SK-N-SH treated with all-trans-retinoic acid at 6 μM for 48 hours (cell line): ENCODE measurements around the gene MFNG.

Experiments used
- ATAC-seq: fragments of 200-7000 bp; cut with Tn5 transposase; 3 replicates; pipeline ENCODE4 v1.9.1; 2020; ENCODE audit warnings: mild to moderate bottlenecking, moderate library complexity
- BACH2 ChIP-seq: fragments of 250-450 bp; sonication (Bioruptor Pico); IDR thresholded peaks from 2 replicates; pipeline ENCODE4 v1.9.0; 2021; ENCODE audit warnings: mild to moderate bottlenecking, borderline replicate concordance
- CREB5 ChIP-seq: fragments of 250-450 bp; sonication (Bioruptor Pico); IDR thresholded peaks from 2 replicates; pipeline ENCODE4 v1.5.1; 2020; ENCODE audit warnings: low read depth, mild to moderate bottlenecking, moderate library complexity
- CSDC2 ChIP-seq: fragments of 250-450 bp; sonication (Bioruptor Pico); IDR thresholded peaks from 2 replicates; pipeline ENCODE4 v1.5.0; 2020; ENCODE audit warnings: mild to moderate bottlenecking, moderate library complexity
- CSRNP3 ChIP-seq: fragments of 250-450 bp; sonication (Bioruptor Pico); IDR thresholded peaks from 2 replicates; pipeline ENCODE4 v1.5.1; 2021; ENCODE audit warnings: mild to moderate bottlenecking, moderate library complexity
- ESRRG ChIP-seq: fragments of 250-450 bp; sonication (Bioruptor Pico); IDR thresholded peaks from 2 replicates; pipeline ENCODE4 v1.6.1; 2021; ENCODE audit warnings: mild to moderate bottlenecking
- GLIS3 ChIP-seq: fragments of 250-450 bp; sonication (Bioruptor Pico); IDR thresholded peaks from 2 replicates; pipeline ENCODE4 v1.5.0; 2020; ENCODE audit warnings: mild to moderate bottlenecking, moderate library complexity
- ISL1 ChIP-seq: fragments of 250-450 bp; sonication (Bioruptor Pico); IDR thresholded peaks from 2 replicates; pipeline ENCODE4 v2.1.2; 2022; ENCODE audit warnings: mild to moderate bottlenecking, moderate library complexity
- OSR1 ChIP-seq: fragments of 250-450 bp; sonication (Bioruptor Pico); IDR thresholded peaks from 2 replicates; pipeline ENCODE4 v1.8.0; 2022; ENCODE audit warnings: moderate library complexity, mild to moderate bottlenecking, inconsistent platforms
- PATZ1 ChIP-seq: fragments of 250-450 bp; sonication (Bioruptor Pico); IDR thresholded peaks from 2 replicates; pipeline ENCODE4 v1.8.0; 2020; ENCODE audit warnings: mild to moderate bottlenecking, moderate library complexity, borderline replicate concordance
- RARB ChIP-seq: fragments of 250-450 bp; sonication (Bioruptor Pico); IDR thresholded peaks from 2 replicates; pipeline ENCODE4 v1.8.0; 2021; ENCODE audit warnings: mild to moderate bottlenecking, moderate library complexity
- SNAI2 ChIP-seq: fragments of 250-450 bp; sonication (Bioruptor Pico); IDR thresholded peaks from 2 replicates; pipeline ENCODE4 v1.5.0; 2020; ENCODE audit warnings: mild to moderate bottlenecking, moderate library complexity
- TCF4 ChIP-seq: fragments of 250-450 bp; sonication (Bioruptor Pico); IDR thresholded peaks from 2 replicates; pipeline ENCODE4 v1.8.0; 2021; ENCODE audit warnings: mild to moderate bottlenecking, moderate library complexity, borderline replicate concordance
- TOX ChIP-seq: fragments of 250-450 bp; sonication (Bioruptor Pico); IDR thresholded peaks from 2 replicates; pipeline ENCODE4 v1.8.0; 2021; ENCODE audit warnings: mild to moderate bottlenecking, moderate library complexity, borderline replicate concordance
- ZC3H10 ChIP-seq: fragments of 250-450 bp; sonication (Bioruptor Pico); IDR thresholded peaks from 2 replicates; pipeline ENCODE4 v1.5.1; 2021; ENCODE audit warnings: mild to moderate bottlenecking, moderate library complexity
- ZFP3 ChIP-seq: fragments of 250-450 bp; sonication (Bioruptor Pico); IDR thresholded peaks from 2 replicates; pipeline ENCODE4 v1.5.0; 2020; ENCODE audit warnings: mild to moderate bottlenecking, moderate library complexity
- ZFP30 ChIP-seq: fragments of 450-650 bp; formaldehyde crosslinking; IDR thresholded peaks from 2 replicates; pipeline ENCODE4 v1.5.0; 2022; ENCODE audit warnings: mild to moderate bottlenecking, moderate library complexity
- ZNF565 ChIP-seq: fragments of 450-650 bp; formaldehyde crosslinking; conservative IDR thresholded peaks from 2 replicates; pipeline ENCODE4 v1.5.0; 2020; ENCODE audit warnings: low read depth, mild to moderate bottlenecking, moderate library complexity
- ZNF8 ChIP-seq: fragments of 450-650 bp; formaldehyde crosslinking; IDR thresholded peaks from 2 replicates; pipeline ENCODE4 v1.5.0; 2020; ENCODE audit warnings: mild to moderate bottlenecking, moderate library complexity
- TF ChIP-seq, protein P1 (sequence below): fragments of 250-450 bp; sonication (Bioruptor Pico); IDR thresholded peaks from 2 replicates; pipeline ENCODE4 v1.8.0; 2021; ENCODE audit warnings: low read depth, mild to moderate bottlenecking, moderate library complexity, borderline replicate concordance
- TF ChIP-seq, protein P2 (sequence below): fragments of 250-450 bp; sonication (Bioruptor Pico); IDR thresholded peaks from 2 replicates; pipeline ENCODE4 v1.5.0; 2020; ENCODE audit warnings: mild to moderate bottlenecking, moderate library complexity

The MFNG gene

GRCh38 chr22:37462436-37462835 is 23.7 kb downstream of the MFNG start (continued):
- TF ChIP-seq CREB5 (no peak), OSR1 (CRISPR knock-in tag) (no peak), SNAI2 (CRISPR knock-in tag) (no peak), PATZ1 (no peak), ZNF8 (CRISPR knock-in tag) (no peak), ZNF565 (CRISPR knock-in tag) (no peak), ZFP30 (CRISPR knock-in tag) (no peak)

GRCh38 chr22:37461961-37462360 is 24.2 kb downstream of the MFNG start:
- ATAC-seq = no peak
- TF ChIP-seq GLIS3 (CRISPR knock-in tag) = no peak

GRCh38 chr22:37460684-37461083 is 25.5 kb downstream of the MFNG start:
- ATAC-seq = no peak
- TF ChIP-seq ZNF8 (CRISPR knock-in tag) = no peak
- no peak for TF ChIP-seq BACH2 (CRISPR knock-in tag)
- no peak for TF ChIP-seq TCF4
- TF ChIP-seq ESRRG (CRISPR knock-in tag) = no peak
- no peak for TF ChIP-seq ISL1
- no peak for TF ChIP-seq CSRNP3
- no peak for TF ChIP-seq CSDC2
- no peak for TF ChIP-seq ZC3H10 (CRISPR knock-in tag)
- no peak for TF ChIP-seq TOX (CRISPR knock-in tag)
- no peak for TF ChIP-seq CREB5
- TF ChIP-seq ZFP3 (CRISPR knock-in tag) = no peak
- TF ChIP-seq ZFP30 (CRISPR knock-in tag) = no peak
- TF ChIP-seq ZNF565 (CRISPR knock-in tag) = no peak
- TF ChIP-seq, protein P1, sequence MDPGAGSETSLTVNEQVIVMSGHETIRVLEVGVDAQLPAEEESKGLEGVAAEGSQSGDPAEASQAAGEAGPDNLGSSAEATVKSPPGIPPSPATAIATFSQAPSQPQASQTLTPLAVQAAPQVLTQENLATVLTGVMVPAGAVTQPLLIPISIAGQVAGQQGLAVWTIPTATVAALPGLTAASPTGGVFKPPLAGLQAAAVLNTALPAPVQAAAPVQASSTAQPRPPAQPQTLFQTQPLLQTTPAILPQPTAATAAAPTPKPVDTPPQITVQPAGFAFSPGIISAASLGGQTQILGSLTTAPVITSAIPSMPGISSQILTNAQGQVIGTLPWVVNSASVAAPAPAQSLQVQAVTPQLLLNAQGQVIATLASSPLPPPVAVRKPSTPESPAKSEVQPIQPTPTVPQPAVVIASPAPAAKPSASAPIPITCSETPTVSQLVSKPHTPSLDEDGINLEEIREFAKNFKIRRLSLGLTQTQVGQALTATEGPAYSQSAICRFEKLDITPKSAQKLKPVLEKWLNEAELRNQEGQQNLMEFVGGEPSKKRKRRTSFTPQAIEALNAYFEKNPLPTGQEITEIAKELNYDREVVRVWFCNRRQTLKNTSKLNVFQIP = no peak
- no peak for TF ChIP-seq OSR1 (CRISPR knock-in tag)
- TF ChIP-seq, protein P2, sequence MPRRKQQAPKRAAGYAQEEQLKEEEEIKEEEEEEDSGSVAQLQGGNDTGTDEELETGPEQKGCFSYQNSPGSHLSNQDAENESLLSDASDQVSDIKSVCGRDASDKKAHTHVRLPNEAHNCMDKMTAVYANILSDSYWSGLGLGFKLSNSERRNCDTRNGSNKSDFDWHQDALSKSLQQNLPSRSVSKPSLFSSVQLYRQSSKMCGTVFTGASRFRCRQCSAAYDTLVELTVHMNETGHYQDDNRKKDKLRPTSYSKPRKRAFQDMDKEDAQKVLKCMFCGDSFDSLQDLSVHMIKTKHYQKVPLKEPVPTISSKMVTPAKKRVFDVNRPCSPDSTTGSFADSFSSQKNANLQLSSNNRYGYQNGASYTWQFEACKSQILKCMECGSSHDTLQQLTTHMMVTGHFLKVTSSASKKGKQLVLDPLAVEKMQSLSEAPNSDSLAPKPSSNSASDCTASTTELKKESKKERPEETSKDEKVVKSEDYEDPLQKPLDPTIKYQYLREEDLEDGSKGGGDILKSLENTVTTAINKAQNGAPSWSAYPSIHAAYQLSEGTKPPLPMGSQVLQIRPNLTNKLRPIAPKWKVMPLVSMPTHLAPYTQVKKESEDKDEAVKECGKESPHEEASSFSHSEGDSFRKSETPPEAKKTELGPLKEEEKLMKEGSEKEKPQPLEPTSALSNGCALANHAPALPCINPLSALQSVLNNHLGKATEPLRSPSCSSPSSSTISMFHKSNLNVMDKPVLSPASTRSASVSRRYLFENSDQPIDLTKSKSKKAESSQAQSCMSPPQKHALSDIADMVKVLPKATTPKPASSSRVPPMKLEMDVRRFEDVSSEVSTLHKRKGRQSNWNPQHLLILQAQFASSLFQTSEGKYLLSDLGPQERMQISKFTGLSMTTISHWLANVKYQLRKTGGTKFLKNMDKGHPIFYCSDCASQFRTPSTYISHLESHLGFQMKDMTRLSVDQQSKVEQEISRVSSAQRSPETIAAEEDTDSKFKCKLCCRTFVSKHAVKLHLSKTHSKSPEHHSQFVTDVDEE = no peak
- no peak for TF ChIP-seq RARB (CRISPR knock-in tag)

DNA sequence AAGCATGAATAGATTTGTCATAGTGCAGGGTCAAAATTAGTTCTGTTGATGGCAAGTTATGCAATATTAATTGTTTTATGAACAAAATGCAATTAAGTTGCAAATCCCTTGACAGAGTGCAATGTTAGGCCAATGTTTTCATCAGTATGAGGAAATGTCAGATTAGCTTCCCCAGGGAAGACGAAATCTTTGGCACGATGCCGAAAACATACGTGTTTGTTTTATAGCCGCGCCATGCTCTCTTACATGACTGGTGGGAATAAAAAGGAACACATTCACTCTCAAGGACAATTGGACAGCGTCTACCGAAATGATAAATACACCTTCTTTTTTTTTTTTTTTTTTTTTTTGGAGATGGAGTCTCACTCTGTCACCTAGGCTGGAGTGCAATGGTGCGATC is 27.0 kb downstream of the MFNG start:
- ATAC-seq = no peak
- TF ChIP-seq BACH2 (CRISPR knock-in tag) = no peak
- no peak for TF ChIP-seq CSRNP3
